ENCODE data around the gene ADAMTSL2.

Gene ADAMTSL2

DNA sequence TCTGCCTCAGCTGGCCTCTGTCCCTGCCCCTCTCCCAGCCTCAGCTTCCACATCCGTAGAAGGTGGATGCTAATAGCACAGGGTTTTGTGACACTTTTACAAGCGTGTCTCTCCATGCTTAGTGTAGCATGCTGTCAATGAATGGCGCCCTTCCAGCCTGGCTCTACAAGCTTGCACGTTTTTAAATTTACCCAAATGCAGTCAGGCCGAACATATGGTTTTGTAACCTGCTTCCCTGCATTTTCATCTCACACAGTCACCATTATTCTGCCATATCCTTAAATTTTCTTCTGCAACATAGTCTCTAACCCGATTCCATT is 45.9 kb downstream of the ADAMTSL2 start:
- Histone ChIP-seq H3K9ac (ENCODE audit: low read length) (no peak overlapping the region), H4K20me1 (ENCODE audit: low read depth, low read length) (no peaks in the 10 kb centered on the region), H3K27me3 (ENCODE audit: low read length) (no peaks in the 10 kb centered on the region), H3K4me3 (ENCODE audit: insufficient read depth, low read length, poor library complexity, severe bottlenecking) (no peak overlapping the region), H2AFZ (ENCODE audit: low read depth, low read length, severe bottlenecking) (no peak overlapping the region), H3K4me2 (ENCODE audit: low read depth, low read length, poor library complexity, severe bottlenecking) (no peak overlapping the region), H3K36me3 (ENCODE audit: low read length) (no peaks in the 10 kb centered on the region), H3K79me2 (ENCODE audit: insufficient read depth, low read length) (no peaks in the 10 kb centered on the region), H3F3A (ENCODE audit: insufficient read depth) (no peaks in the 10 kb centered on the region), H3K27ac (ENCODE audit: low read depth, low read length) (no peak overlapping the region), H3K9me3 (ENCODE audit: insufficient read depth, low read length) (no peaks in the 10 kb centered on the region), H3K9me2 (replicated peaks; ENCODE audit: insufficient read depth, low read length) (no peaks in the 10 kb centered on the region)
- TF ChIP-seq EZH2phosphoT487 (conservative IDR thresholded peaks at IDR 0.05; ENCODE audit: low read length): no peak
- TF ChIP-seq, protein P1, sequence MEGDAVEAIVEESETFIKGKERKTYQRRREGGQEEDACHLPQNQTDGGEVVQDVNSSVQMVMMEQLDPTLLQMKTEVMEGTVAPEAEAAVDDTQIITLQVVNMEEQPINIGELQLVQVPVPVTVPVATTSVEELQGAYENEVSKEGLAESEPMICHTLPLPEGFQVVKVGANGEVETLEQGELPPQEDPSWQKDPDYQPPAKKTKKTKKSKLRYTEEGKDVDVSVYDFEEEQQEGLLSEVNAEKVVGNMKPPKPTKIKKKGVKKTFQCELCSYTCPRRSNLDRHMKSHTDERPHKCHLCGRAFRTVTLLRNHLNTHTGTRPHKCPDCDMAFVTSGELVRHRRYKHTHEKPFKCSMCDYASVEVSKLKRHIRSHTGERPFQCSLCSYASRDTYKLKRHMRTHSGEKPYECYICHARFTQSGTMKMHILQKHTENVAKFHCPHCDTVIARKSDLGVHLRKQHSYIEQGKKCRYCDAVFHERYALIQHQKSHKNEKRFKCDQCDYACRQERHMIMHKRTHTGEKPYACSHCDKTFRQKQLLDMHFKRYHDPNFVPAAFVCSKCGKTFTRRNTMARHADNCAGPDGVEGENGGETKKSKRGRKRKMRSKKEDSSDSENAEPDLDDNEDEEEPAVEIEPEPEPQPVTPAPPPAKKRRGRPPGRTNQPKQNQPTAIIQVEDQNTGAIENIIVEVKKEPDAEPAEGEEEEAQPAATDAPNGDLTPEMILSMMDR (IDR thresholded peaks at IDR 0.05; ENCODE audit: insufficient read depth, low read length, poor library complexity, severe bottlenecking): no peak

DNA sequence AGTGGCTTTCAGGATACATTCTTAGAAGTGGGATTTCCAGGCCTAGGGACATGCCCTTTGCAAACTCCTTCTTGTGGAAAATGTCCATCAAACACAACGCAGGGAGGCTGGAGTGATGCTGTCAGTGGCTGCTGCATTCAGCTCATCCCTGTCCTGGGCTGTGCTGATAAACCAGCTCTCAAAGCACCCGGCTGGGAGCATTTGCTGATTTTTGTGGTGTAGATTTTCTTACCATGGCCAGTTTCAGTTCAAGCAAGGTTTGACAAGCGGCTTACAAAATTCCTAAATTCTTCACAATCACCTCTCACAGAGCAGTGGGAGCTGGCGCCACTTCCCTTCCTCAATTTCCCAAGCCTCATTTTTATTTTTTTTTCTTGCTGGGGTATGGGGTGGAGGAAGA is 46.5 kb downstream of the ADAMTSL2 start:
- H3K9ac ChIP-seq (ENCODE audit: low read length): no peak overlapping the region
- H3F3A ChIP-seq (ENCODE audit: insufficient read depth): no peaks in the 10 kb centered on the region
- no peak overlapping the region for H3K4me3 ChIP-seq (ENCODE audit: insufficient read depth, low read length, poor library complexity, severe bottlenecking)
- H3K27me3 ChIP-seq (ENCODE audit: low read length): no peaks in the 10 kb centered on the region
- no peaks in the 10 kb centered on the region for H3K9me2 ChIP-seq (replicated peaks; ENCODE audit: insufficient read depth, low read length)
- no peaks in the 10 kb centered on the region for H3K36me3 ChIP-seq (ENCODE audit: low read length)
- H3K4me2 ChIP-seq (ENCODE audit: low read depth, low read length, poor library complexity, severe bottlenecking): no peak overlapping the region
- TF ChIP-seq, protein P1 (IDR thresholded peaks at IDR 0.05; ENCODE audit: insufficient read depth, low read length, poor library complexity, severe bottlenecking): no peak
- TF ChIP-seq EZH2phosphoT487 (conservative IDR thresholded peaks at IDR 0.05; ENCODE audit: low read length): no peak
- H3K9me3 ChIP-seq (ENCODE audit: insufficient read depth, low read length): no peaks in the 10 kb centered on the region
- no peak overlapping the region for H2AFZ ChIP-seq (ENCODE audit: low read depth, low read length, severe bottlenecking)
- H3K79me2 ChIP-seq (ENCODE audit: insufficient read depth, low read length): no peaks in the 10 kb centered on the region
- no peaks in the 10 kb centered on the region for H4K20me1 ChIP-seq (ENCODE audit: low read depth, low read length)
- H3K27ac ChIP-seq (ENCODE audit: low read depth, low read length): no peak overlapping the region

DNA sequence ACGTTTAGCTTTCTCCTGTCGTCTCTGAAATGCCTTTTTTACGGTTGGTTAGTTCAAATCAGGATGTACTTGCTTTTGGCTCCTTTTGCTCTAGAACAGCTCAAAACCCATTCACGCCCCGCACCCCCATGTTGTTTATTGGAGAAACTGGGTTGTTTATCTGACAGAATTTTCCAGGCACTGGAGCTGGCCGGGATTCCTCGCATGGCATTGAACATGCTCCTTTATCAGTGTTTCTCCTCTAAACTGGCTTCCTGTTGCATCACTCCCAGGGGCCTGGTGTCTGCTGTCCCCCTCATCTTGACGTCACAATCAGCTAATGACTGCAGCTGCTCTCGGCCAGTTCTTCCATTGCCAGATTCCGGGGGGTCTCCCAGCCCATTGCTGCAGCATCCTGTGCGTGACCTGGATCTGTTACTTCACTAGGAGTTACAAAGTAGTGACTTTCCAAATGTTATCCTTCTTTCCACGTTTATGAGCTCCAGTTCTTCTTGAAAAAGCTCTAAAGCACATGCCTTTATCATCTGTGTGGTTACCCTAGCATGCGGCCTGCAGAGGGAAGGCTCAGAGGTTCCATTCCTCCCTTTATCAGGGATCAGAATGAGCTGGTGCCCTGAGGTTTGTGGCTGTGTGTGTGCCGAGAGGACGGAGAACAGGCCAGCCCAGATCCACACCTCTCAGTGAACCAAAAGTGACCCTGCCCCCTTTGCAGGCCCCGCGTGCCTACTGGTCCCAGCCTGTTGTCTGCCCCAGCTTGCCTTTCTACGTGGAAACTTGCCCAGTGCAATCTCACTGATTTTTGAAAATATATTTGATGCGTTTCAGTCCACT is 47.2 kb downstream of the ADAMTSL2 start:
- no peak overlapping the region for H3K9ac ChIP-seq (ENCODE audit: low read length)
- no peak overlapping the region for H3K4me2 ChIP-seq (ENCODE audit: low read depth, low read length, poor library complexity, severe bottlenecking)
- no peak for TF ChIP-seq EZH2phosphoT487 (conservative IDR thresholded peaks at IDR 0.05; ENCODE audit: low read length)
- TF ChIP-seq, protein P1 (IDR thresholded peaks at IDR 0.05; ENCODE audit: insufficient read depth, low read length, poor library complexity, severe bottlenecking): no peak
- H3F3A ChIP-seq (ENCODE audit: insufficient read depth): no peaks in the 10 kb centered on the region
- H3K27me3 ChIP-seq (ENCODE audit: low read length): no peaks in the 10 kb centered on the region
- no peak overlapping the region for H3K27ac ChIP-seq (ENCODE audit: low read depth, low read length)
- H3K9me3 ChIP-seq (ENCODE audit: insufficient read depth, low read length): no peaks in the 10 kb centered on the region
- no peak overlapping the region for H2AFZ ChIP-seq (ENCODE audit: low read depth, low read length, severe bottlenecking)
- no peaks in the 10 kb centered on the region for H4K20me1 ChIP-seq (ENCODE audit: low read depth, low read length)
- no peaks in the 10 kb centered on the region for H3K79me2 ChIP-seq (ENCODE audit: insufficient read depth, low read length)
- H3K4me3 ChIP-seq (ENCODE audit: insufficient read depth, low read length, poor library complexity, severe bottlenecking): no peak overlapping the region
- H3K36me3 ChIP-seq (ENCODE audit: low read length): no peaks in the 10 kb centered on the region
- no peaks in the 10 kb centered on the region for H3K9me2 ChIP-seq (replicated peaks; ENCODE audit: insufficient read depth, low read length)
